H1 (cell line): ENCODE measurements around the gene AHR. TPM values are rescaled to one million over a fixed set of nuclear protein-coding genes. Genes with fewer than 3 reads are reported as not detected.

Source experiments
- CTCF ChIA-PET: fragments of 300-600 bp; sonication (Branson Sonifier 250); formaldehyde crosslinking; loops from one replicate; lab custom pipeline; 2021; ENCODE audit not compliant: partially characterized antibody; lab: Charles Lee
- POLR2A ChIA-PET: fragments of 300-600 bp; sonication (Branson Sonifier 250); formaldehyde crosslinking; loops from one replicate; lab custom pipeline; 2021; ENCODE audit warnings: inconsistent platforms; ENCODE audit not compliant: partially characterized antibody; lab: Charles Lee
- DNase-seq, 2 experiments: peaks; one replicate each; pipeline versions ENCODE4 v3.0.0 to v3.0.0-alpha.2; 2010 to 2022; ENCODE audit warnings: low spot score in 2 of 2, low read depth in 1 of 2, mixed read lengths in 1 of 2
- FAIRE-seq: peaks from 2 replicates; lab custom pipeline; 2011; peaks lifted over from hg19 to GRCh38; lab: Jason Lieb, UNC
- H2AFZ ChIP-seq: 2 replicates; pipeline ENCODE4 v1.8.1; 2012; ENCODE audit warnings: low read length, inconsistent platforms
- H2AK5ac ChIP-seq: 2 replicates; pipeline ENCODE4 v1.6.1; 2013; ENCODE audit warnings: low read depth, low read length
- H2BK120ac ChIP-seq: replicated peaks from 2 replicates; pipeline ENCODE3; 2013; ENCODE audit warnings: low read depth, low read length, inconsistent platforms
- H2BK12ac ChIP-seq: 2 replicates; pipeline ENCODE4 v1.6.1; 2013; ENCODE audit warnings: low read depth, low read length
- H2BK15ac ChIP-seq: 2 replicates; pipeline ENCODE4 v1.6.1; 2013; ENCODE audit warnings: low read length
- H2BK20ac ChIP-seq: 2 replicates; pipeline ENCODE4 v1.6.1; 2013; ENCODE audit warnings: low read length
- H2BK5ac ChIP-seq: 2 replicates; pipeline ENCODE4 v1.6.1; 2013; ENCODE audit warnings: low read depth, low read length
- H3K14ac ChIP-seq: 2 replicates; pipeline ENCODE4 v1.6.1; 2013; ENCODE audit warnings: inconsistent platforms; ENCODE audit not compliant: insufficient read length
- H3K18ac ChIP-seq: 2 replicates; pipeline ENCODE4 v1.6.1; 2013; ENCODE audit warnings: low read length; ENCODE audit errors: extremely low read depth
- H3K23ac ChIP-seq: 2 replicates; pipeline ENCODE4 v1.6.1; 2013; ENCODE audit warnings: inconsistent platforms; ENCODE audit not compliant: insufficient read length
- H3K23me2 ChIP-seq: 2 replicates; pipeline ENCODE4 v1.6.1; 2013; ENCODE audit warnings: low read depth, low read length
- H3K27ac ChIP-seq: 2 replicates; pipeline ENCODE4 v1.6.1; 2011; ENCODE audit warnings: low read depth, low read length, inconsistent platforms
- H3K27me3 ChIP-seq, 4 experiments: replicated peaks in 1 of 4; 1 replicate in 1 of 4; 2 replicates in 3 of 4; pipeline versions ENCODE4 v1.6.1 to v1.8.1; 2011 to 2013; ENCODE audit warnings: low read length in 3 of 4, mild to moderate bottlenecking in 3 of 4, inconsistent platforms in 2 of 4, mixed read lengths in 2 of 4, moderate library complexity in 1 of 4; ENCODE audit not compliant: control insufficient read depth in 3 of 4, insufficient read depth in 3 of 4; ENCODE audit errors: extremely low read depth in 1 of 4
- H3K36me3 ChIP-seq, 4 experiments: 2 replicates each; pipeline versions ENCODE4 v1.6.1 to v1.8.1; 2011 to 2013; ENCODE audit warnings: mild to moderate bottlenecking in 4 of 4, low read length in 3 of 4, moderate library complexity in 2 of 4, control low read depth in 1 of 4, inconsistent platforms in 1 of 4; ENCODE audit not compliant: insufficient read depth in 4 of 4, control insufficient read depth in 2 of 4
- H3K4ac ChIP-seq: replicated peaks from 2 replicates; pipeline ENCODE3; 2013; ENCODE audit warnings: low read length, low read depth, mixed read lengths, inconsistent platforms; ENCODE audit not compliant: insufficient read length
- H3K4me1 ChIP-seq, 4 experiments: replicated peaks in 1 of 4; 1 replicate in 1 of 4; 2 replicates in 3 of 4; pipeline versions ENCODE4 v1.6.1 to v1.8.1; 2011 to 2013; ENCODE audit warnings: low read length in 3 of 4, inconsistent platforms in 2 of 4, mixed read lengths in 1 of 4; ENCODE audit not compliant: insufficient read depth in 4 of 4, control insufficient read depth in 3 of 4
- H3K4me2 ChIP-seq, 2 experiments: 2 replicates each; pipeline versions ENCODE4 v1.6.1 to v1.8.1; 2011 to 2013; ENCODE audit warnings: low read depth in 2 of 2, low read length in 2 of 2, control low read depth in 1 of 2, inconsistent platforms in 1 of 2, mild to moderate bottlenecking in 1 of 2; ENCODE audit not compliant: insufficient read depth in 1 of 2
- H3K4me3 ChIP-seq, 4 experiments: fragments of 200-600, 300-600 bp in 1 of 4; sonication (generic), shearing (Covaris generic), sonication (Bioruptor Twin) in 1 of 4; 2 replicates each; pipeline versions ENCODE4 v1.5.1 to v1.8.1; 2011 to 2016; ENCODE audit warnings: low read length in 4 of 4, low read depth in 3 of 4, control low read depth in 2 of 4, inconsistent platforms in 2 of 4, mild to moderate bottlenecking in 2 of 4, mixed read lengths in 1 of 4, moderate library complexity in 1 of 4; ENCODE audit not compliant: insufficient read depth in 2 of 4; ENCODE audit errors: extremely low read depth in 1 of 4
- H3K56ac ChIP-seq: replicated peaks from 2 replicates; pipeline ENCODE3; 2013; ENCODE audit warnings: low read depth, mild to moderate bottlenecking, mixed read lengths, low read length, inconsistent platforms; ENCODE audit not compliant: insufficient read length
- H3K79me1 ChIP-seq: 2 replicates; pipeline ENCODE4 v1.6.1; 2013; ENCODE audit warnings: low read depth, low read length, control low read depth
- H3K79me2 ChIP-seq, 2 experiments: 2 replicates each; pipeline versions ENCODE4 v1.6.1 to v1.8.1; 2012 to 2013; ENCODE audit warnings: low read length in 2 of 2, mild to moderate bottlenecking in 2 of 2, inconsistent platforms in 1 of 2; ENCODE audit not compliant: insufficient read depth in 2 of 2, control insufficient read depth in 1 of 2
- H3K9ac ChIP-seq, 4 experiments: replicated peaks in 1 of 4; 1 replicate in 1 of 4; 2 replicates in 3 of 4; pipeline versions ENCODE4 v1.6.1 to v1.8.1; 2011 to 2013; ENCODE audit warnings: low read depth in 3 of 4, low read length in 3 of 4, control low read depth in 2 of 4, mild to moderate bottlenecking in 2 of 4, moderate library complexity in 2 of 4, inconsistent platforms in 1 of 4; ENCODE audit errors: extremely low read depth in 1 of 4
- H3K9me3 ChIP-seq, 2 experiments: 2 replicates each; pipeline versions ENCODE4 v1.6.1 to v1.8.1; 2012 to 2013; ENCODE audit warnings: mild to moderate bottlenecking in 2 of 2, moderate library complexity in 2 of 2, control low read depth in 1 of 2, inconsistent platforms in 1 of 2, low read depth in 1 of 2, low read length in 1 of 2, mixed read lengths in 1 of 2; ENCODE audit not compliant: insufficient read depth in 2 of 2
- H4K20me1 ChIP-seq, 2 experiments: replicated peaks in 1 of 2; 2 replicates each; pipeline versions ENCODE3 to v1.8.1; 2011 to 2013; ENCODE audit warnings: inconsistent platforms in 2 of 2, low read length in 2 of 2, mild to moderate bottlenecking in 1 of 2; ENCODE audit not compliant: insufficient read depth in 2 of 2, control insufficient read depth in 1 of 2
- H4K5ac ChIP-seq: 2 replicates; pipeline ENCODE4 v1.6.1; 2013; ENCODE audit warnings: low read length, low read depth, mixed read lengths, inconsistent platforms; ENCODE audit not compliant: insufficient read length
- H4K8ac ChIP-seq: 2 replicates; pipeline ENCODE4 v1.8.0; 2013; ENCODE audit warnings: mild to moderate bottlenecking, moderate library complexity, low read length, inconsistent platforms; ENCODE audit not compliant: insufficient read depth; ENCODE audit errors: extremely low read depth
- H4K91ac ChIP-seq: replicated peaks from 2 replicates; pipeline ENCODE3; 2013; ENCODE audit warnings: low read length, mixed read lengths, inconsistent platforms; ENCODE audit not compliant: insufficient read length
- EP300 ChIP-seq, 2 experiments: IDR thresholded peaks; 1 replicate in 1 of 2; 2 replicates in 1 of 2; pipeline ENCODE4 v1.6.1; 2011 to 2012; ENCODE audit warnings: low read depth in 2 of 2, low read length in 2 of 2, mild to moderate bottlenecking in 2 of 2, borderline replicate concordance in 1 of 2, inconsistent platforms in 1 of 2, moderate library complexity in 1 of 2
- EZH2 ChIP-seq: fragments of 200-600 bp; sonication (generic); IDR thresholded peaks from 2 replicates; pipeline ENCODE4 v1.7.1; 2012; ENCODE audit warnings: low read depth, mild to moderate bottlenecking, moderate library complexity, low read length, inconsistent platforms; ENCODE audit not compliant: severe bottlenecking
- FOSL1 ChIP-seq: IDR thresholded peaks from 2 replicates; pipeline ENCODE4 v1.6.1; 2011; ENCODE audit warnings: mild to moderate bottlenecking, low read depth, low read length, moderate library complexity; ENCODE audit not compliant: insufficient read depth
- GTF2F1 ChIP-seq: IDR thresholded peaks from 2 replicates; pipeline ENCODE4 v1.6.1; 2012; ENCODE audit warnings: low read depth, low read length, improper control_type of control experiment, borderline replicate concordance
- HDAC2 ChIP-seq, 2 experiments: fragments of 300-600 bp in 1 of 2; sonication (generic) in 1 of 2; IDR thresholded peaks; 2 replicates each; pipeline ENCODE4 v1.6.1; 2011 to 2012; ENCODE audit warnings: low read depth in 2 of 2, low read length in 2 of 2, mild to moderate bottlenecking in 2 of 2, moderate library complexity in 2 of 2, borderline replicate concordance in 1 of 2, inconsistent platforms in 1 of 2
- KDM5A ChIP-seq: fragments of 200-600 bp; IDR thresholded peaks from 2 replicates; pipeline ENCODE4 v1.7.1; 2012; ENCODE audit warnings: mild to moderate bottlenecking, low read length, inconsistent platforms, mixed read lengths
- RNF2 ChIP-seq: fragments of 200-900, 300-1000 bp; sonication (generic); IDR thresholded peaks from 2 replicates; pipeline ENCODE4 v1.7.1; 2016; ENCODE audit warnings: borderline replicate concordance, low read depth, mild to moderate bottlenecking, antibody characterized with exemption, low read length; ENCODE audit not compliant: poor library complexity, severe bottlenecking; ENCODE audit errors: missing control alignments
- SIN3A ChIP-seq, 2 experiments: IDR thresholded peaks in 1 of 2; conservative IDR thresholded peaks in 1 of 2; 2 replicates each; pipeline ENCODE4 v1.6.1; 2011 to 2012; ENCODE audit warnings: low read length in 2 of 2, improper control_type of control experiment in 1 of 2, low read depth in 1 of 2, mild to moderate bottlenecking in 1 of 2
- SUZ12 ChIP-seq: fragments of 200-600 bp; sonication (generic); IDR thresholded peaks from 2 replicates; pipeline ENCODE4 v1.6.1; 2012; ENCODE audit warnings: mild to moderate bottlenecking, inconsistent platforms, low read length, moderate library complexity, mixed read lengths
- TCF12 ChIP-seq: IDR thresholded peaks from 2 replicates; pipeline ENCODE4 v1.6.1; 2011; ENCODE audit warnings: low read depth, mild to moderate bottlenecking, low read length
- WGBS, 2 experiments: shearing (Covaris generic) in 1 of 2; methylation state at CpG; one replicate each; pipeline versions ENCODE4 v1.1.6 to v1.1.7; 2013 to 2015; ENCODE audit warnings: low lambda C conversion rate in 2 of 2, mixed read lengths in 2 of 2, inconsistent platforms in 1 of 2, low coverage in 1 of 2, missing lambda C conversion rate in 1 of 2; ENCODE audit not compliant: insufficient replicate concordance in 2 of 2, insufficient coverage in 1 of 2, insufficient read length in 1 of 2; ENCODE audit errors: extremely low coverage in 1 of 2, missing lambda C conversion rate in 1 of 2; 5-methylcytosine and 5-hydroxymethylcytosine counted together
- polyA plus RNA-seq, 7 experiments: library from polyadenylated mRNA; depleted of rRNA in 3 of 7; stranded (reverse) in 5 of 7; unstranded in 2 of 7; fragments of >200 nt in 5 of 7; fragments of 200-250 nt in 2 of 7; gene quantifications; 1 replicate in 5 of 7; 2 replicates in 1 of 7; 4 replicates in 1 of 7; pipeline versions ENCODE4 v1.2.1 to v1.2.3, GENCODE V29; 2011 to 2013; ENCODE audit warnings: missing spikeins in 2 of 7, mixed read lengths in 2 of 7
- total RNA-seq: library from RNA; stranded (reverse); fragmentation: NEBNext Ultra II Directional; extraction: Animal tissue kit (Norgen Biotek cat#: 25700); gene quantifications from 2 replicates; pipeline ENCODE4 v1.2.1, GENCODE V29; 2021
- TF ChIP-seq, protein P1 (sequence below): IDR thresholded peaks from 2 replicates; pipeline ENCODE4 v1.6.1; 2012; ENCODE audit warnings: low read length, inconsistent platforms

Gene AHR
- total and polyA plus RNA-seq, 2 of the 8 experiments (the other 6 are each of a cell fraction or from before 2014, with no cell fraction given) = 1.4 to 9.7 TPM

DNA sequence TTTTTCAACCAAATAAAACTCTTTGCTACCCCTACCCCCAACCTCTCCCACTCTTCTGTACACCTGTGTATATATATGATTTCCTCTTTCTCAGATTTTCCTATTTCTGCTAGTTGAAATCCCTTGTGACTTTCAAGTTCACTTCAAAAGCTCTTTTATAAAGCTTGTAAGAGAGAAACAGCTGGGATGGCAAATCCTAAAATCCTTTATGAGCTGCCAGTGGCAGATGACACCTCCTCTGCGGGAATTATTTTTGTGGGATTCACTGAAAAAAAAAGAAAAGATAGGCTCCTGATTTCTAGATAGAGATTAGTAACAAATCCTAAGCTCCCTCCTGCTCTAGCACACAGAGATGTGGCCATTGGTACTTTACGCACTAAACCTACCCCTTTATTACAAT, 92.9 kb downstream of the AHR start:
- Histone ChIP-seq H4K20me1 (no peaks in the 10 kb centered on the region), H3K27me3 (no peaks in the 10 kb centered on the region), H3K56ac (no peak overlapping the region), H2BK15ac (no peak overlapping the region), H3K79me2 (no peaks in the 10 kb centered on the region), H3K4ac (no peak overlapping the region), H3K27ac (no peak overlapping the region), H3K4me1 (no peaks in the 10 kb centered on the region), H2BK12ac (no peak overlapping the region), H2BK5ac (no peak overlapping the region), H3K36me3 (peaks cover 0 to 6% (median 0%) of the 10 kb centered on the region in 4 experiments; a peak in 1 of 8 replicates), H3K79me1 (no peaks in the 10 kb centered on the region), H3K9ac (no peak overlapping the region), H2AFZ (no peak overlapping the region), H3K14ac (no peak overlapping the region), H3K4me2 (no peak overlapping the region), H3K18ac (no peak overlapping the region), H2AK5ac (no peak overlapping the region), H3K23ac (no peak overlapping the region), H4K91ac (no peak overlapping the region), H4K8ac (no peak overlapping the region), H3K4me3 (no peak overlapping the region), H3K23me2 (no peaks in the 10 kb centered on the region), H3K9me3 (peaks cover 14 to 21% of the 10 kb centered on the region in 2 experiments), H2BK20ac (no peak overlapping the region), H2BK120ac (no peak overlapping the region), H4K5ac (no peak overlapping the region)
- CTCF ChIA-PET = no interaction called here
- 97% methylated on average over 2 of the region's 2 CpGs; no CpG with 5 or more reads in 1 of the 2 experiments for WGBS, 2 experiments
- POLR2A ChIA-PET = interaction anchor here (0.6 to 1.0 kb wide), 2 partner anchors 9 to 11 kb away, joined by 3 read pairs; no protein-coding TSS in a partner anchor
- DNase-seq (no peak), FAIRE-seq (no peak)
- TF ChIP-seq GTF2F1 = no peak
- no peak for TF ChIP-seq HDAC2 (IDR thresholded peaks at IDR 0.05; ENCODE audit: borderline replicate concordance in 1 of 2, low read depth in 2 of 2, low read length in 2 of 2)
- TF ChIP-seq TCF12 = no peak
- no peak for TF ChIP-seq SIN3A (conservative IDR thresholded peaks at IDR 0.05 in 1 of 2, IDR thresholded peaks at IDR 0.05 in 1 of 2; ENCODE audit: low read depth in 1 of 2, low read length in 2 of 2)
- TF ChIP-seq EZH2 = no peak
- TF ChIP-seq SUZ12 = no peak
- TF ChIP-seq EP300 (IDR thresholded peaks at IDR 0.05; ENCODE audit: borderline replicate concordance in 1 of 2, low read depth in 2 of 2, low read length in 2 of 2) = no peak
- TF ChIP-seq, protein P1, sequence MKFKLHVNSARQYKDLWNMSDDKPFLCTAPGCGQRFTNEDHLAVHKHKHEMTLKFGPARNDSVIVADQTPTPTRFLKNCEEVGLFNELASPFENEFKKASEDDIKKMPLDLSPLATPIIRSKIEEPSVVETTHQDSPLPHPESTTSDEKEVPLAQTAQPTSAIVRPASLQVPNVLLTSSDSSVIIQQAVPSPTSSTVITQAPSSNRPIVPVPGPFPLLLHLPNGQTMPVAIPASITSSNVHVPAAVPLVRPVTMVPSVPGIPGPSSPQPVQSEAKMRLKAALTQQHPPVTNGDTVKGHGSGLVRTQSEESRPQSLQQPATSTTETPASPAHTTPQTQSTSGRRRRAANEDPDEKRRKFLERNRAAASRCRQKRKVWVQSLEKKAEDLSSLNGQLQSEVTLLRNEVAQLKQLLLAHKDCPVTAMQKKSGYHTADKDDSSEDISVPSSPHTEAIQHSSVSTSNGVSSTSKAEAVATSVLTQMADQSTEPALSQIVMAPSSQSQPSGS = no peak
- TF ChIP-seq KDM5A = no peak
- TF ChIP-seq FOSL1 = no peak
- no peak for TF ChIP-seq RNF2
